RWPE1 (cell line): ENCODE measurements around the gene F5.
"Not testable (repeated sequence)": the region's sequence is repeated elsewhere in the genome, so short reads cannot be mapped to it uniquely, and the experiment has no call there.

Source experiments
- CTCF ChIA-PET: fragments of 350-600 bp; sonication (Branson Sonifier 250); formaldehyde crosslinking; extraction: SDS; loops from one replicate; lab custom pipeline; 2021; lab: Yijun Ruan, JAX
- POLR2A ChIA-PET: fragments of 400-600 bp; formaldehyde crosslinking; extraction: SDS; loops from one replicate; lab custom pipeline; 2020; ENCODE audit warnings: antibody characterized with exemption; ENCODE audit not compliant: low non-redundant PET; lab: Yijun Ruan, JAX
- DNase-seq: peaks from one replicate; pipeline ENCODE4 v3.0.0; 2012; ENCODE audit warnings: low spot score
- H3K27ac ChIP-seq: fragments of 450-650 bp; 2 replicates; pipeline ENCODE4 v1.5.1; 2017
- CTCF ChIP-seq: fragments of 450-650 bp; conservative IDR thresholded peaks from 2 replicates; pipeline ENCODE4 v1.5.1; 2017; ENCODE audit warnings: low read depth, mild to moderate bottlenecking

The F5 gene

DNA sequence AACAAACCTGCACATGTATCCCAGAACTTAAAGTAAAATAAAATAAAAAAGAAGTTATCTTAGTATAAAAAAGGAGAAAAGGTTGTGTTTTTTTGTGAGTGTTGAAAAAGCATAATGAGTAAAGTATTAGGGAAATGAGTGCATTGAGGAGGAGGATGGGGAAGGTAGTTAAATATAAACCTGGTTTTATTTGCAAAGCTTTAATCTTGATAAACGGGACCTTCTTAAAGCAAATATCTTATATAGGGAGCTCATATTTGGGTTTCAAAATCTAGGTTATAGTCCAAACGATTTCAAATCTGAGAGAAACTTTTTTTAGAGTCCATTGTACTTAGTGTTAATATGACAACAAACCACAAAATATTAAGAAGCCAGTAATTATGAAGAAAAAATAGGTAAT lies 78.9 kb downstream of the F5 start:
- ChIA-PET CTCF (interaction anchor here (0.7 kb wide), 1 partner anchor 990 kb away, joined by 4 read pairs; no protein-coding TSS in a partner anchor), POLR2A (no interaction called here)
- DNase-seq, result no peak
- H3K27ac ChIP-seq, result no peak overlapping the region
- TF ChIP-seq CTCF, result no peak

DNA sequence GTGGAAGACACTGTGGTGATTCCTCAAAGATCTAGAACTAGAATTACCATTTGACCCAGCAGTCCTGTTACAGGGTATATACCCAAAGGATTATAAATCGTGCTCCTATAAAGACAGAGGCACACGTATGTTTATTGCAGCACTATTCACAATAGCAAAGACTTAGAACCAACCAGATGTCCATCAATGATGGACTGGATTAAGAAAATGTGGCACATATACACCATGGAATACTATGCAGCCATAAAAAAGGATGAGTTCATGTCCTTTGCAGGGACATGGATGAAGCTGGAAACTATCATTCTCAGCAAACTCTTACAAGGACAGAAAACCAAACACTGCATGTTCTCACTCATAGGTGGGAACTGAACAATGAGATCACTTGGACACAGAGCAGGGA lies 82.7 kb downstream of the F5 start:
- H3K27ac ChIP-seq, CTCF ChIA-PET, DNase-seq, POLR2A ChIA-PET: not testable (repeated sequence)

DNA sequence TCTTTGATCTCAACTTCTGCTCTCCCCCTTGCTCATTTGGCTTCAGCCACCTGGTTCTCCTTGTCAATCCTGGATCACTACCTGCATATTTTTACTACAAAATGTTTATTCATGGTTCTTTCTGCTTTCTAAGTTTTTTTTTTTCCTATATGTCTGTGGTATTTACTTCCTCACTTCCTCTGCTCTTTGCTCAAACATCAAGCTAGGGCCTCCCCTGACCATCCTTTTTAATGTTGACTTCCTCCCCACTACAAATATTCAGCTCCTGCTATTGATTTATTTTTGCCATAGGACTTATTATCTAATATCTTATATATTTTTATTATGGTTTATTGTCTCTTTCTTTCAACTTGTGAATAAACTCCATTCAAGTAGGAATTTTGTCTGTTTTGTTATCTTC lies 86.5 kb downstream of the F5 start:
- CTCF ChIA-PET, result interaction anchor here (0.7 kb wide), 1 partner anchor 46 kb away, joined by 3 read pairs; no protein-coding TSS in a partner anchor
- DNase-seq, result no peak
- TF ChIP-seq CTCF, result no peak
- no peak overlapping the region for H3K27ac ChIP-seq
- POLR2A ChIA-PET, result no interaction called here

DNA sequence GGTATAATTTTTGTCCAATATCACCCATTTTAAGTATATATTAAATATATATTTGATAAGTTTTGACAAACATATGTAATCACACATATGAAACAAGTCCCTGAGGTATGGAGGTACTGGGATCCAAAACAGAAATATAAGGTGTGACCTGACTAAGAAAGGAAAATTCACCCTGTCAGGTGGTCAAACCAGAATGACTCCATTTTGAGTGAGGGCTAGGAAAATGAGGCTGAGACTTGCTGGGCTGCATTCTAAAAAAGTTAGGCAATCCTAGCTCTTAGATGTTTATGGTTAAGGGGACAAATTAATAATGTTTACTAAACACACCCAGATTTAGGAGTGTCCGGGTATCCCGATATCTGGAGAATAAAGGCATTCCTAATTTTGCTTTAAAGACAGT lies 89.0 kb downstream of the F5 start:
- H3K27ac ChIP-seq, result no peak overlapping the region
- no peak for DNase-seq
- no peak for TF ChIP-seq CTCF
- CTCF ChIA-PET, result no interaction called here
- POLR2A ChIA-PET, result no interaction called here

- ChIA-PET POLR2A (no interaction called here), CTCF (interaction anchor here (0.7 kb wide), 1 partner anchor 892 kb away, joined by 3 read pairs; no protein-coding TSS in a partner anchor)
Measured at GRCh38 chr1:169495916-169496315, 90.4 kb downstream of the F5 start.

DNA sequence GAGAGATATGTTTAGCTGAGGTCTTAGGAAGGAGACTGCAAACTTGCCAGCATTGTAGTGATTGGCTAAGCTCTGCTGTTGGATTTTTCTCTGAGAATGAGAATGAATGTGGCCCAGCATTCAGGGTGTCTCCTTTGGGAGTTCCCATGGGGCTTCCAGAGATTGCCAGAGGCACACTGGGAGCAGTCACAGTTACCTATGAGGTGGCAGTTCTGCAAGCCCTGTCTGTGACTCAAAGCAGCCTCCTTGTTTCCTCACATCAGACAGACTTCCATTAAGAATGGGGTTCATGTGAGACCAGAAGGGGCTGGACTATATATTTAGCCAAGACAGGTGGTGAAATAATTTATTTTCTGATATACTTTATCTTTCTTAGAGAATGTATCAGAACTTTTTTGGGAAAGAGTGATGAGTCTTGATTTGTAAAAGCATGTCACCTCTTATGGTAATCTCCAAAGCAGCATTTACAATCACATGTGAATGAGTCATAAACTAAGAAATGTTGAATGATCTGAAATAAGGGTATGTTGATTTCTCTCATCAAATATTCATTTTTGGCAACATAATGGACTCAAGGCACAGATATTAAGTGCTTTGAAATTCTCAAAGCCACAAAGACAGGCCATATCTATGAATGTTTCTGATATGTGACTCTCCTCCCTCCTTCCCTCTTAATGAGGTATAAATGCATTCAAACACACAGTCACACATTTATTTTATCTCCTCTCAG lies 91.1 kb downstream of the F5 start:
- ChIA-PET POLR2A (no interaction called here), CTCF (no interaction called here)
- no peak for TF ChIP-seq CTCF
- DNase-seq, result no peak
- H3K27ac ChIP-seq, result no peak overlapping the region

More at GRCh38 chr1:169495916-169496315, 90.4 kb downstream of the F5 start:
- H3K27ac ChIP-seq, result no peak overlapping the region
- no peak for TF ChIP-seq CTCF
- no peak for DNase-seq

DNA sequence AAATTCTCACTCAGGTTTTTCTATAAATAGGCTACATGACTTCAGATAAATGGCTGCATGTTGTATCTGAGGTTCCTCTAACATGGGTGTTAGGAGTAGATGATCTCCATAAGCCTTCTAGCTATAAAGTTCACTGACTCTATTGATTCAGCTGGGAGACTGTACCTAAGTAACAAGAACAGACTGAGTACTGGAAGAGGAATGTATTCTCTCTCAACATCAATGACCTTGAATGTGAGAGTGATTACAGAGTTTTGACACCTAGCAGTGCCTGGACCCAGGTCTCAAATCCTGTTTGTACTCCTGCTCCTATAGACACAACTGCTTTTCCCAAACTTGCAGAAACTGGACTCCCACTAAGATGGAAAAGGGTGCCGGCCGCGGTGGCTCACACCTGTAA lies 91.9 kb downstream of the F5 start:
- no peak for TF ChIP-seq CTCF
- no peak for DNase-seq
- POLR2A ChIA-PET, result no interaction called here
- no peak overlapping the region for H3K27ac ChIP-seq
- CTCF ChIA-PET, result no interaction called here
